Thyroid gland (tissue), 4 donors: ENCODE results near the gene AK8.

Experiments
- CTCF ChIP-seq, 6 experiments: fragments of 200-600 bp in 3 of 6; fragments of 450-650 bp in 3 of 6; sonication (generic) in 3 of 6; IDR thresholded peaks; one replicate each; pipeline ENCODE4 v1.5.1; 2016 to 2019; ENCODE audit warnings: antibody characterized with exemption in 6 of 6, mild to moderate bottlenecking in 2 of 6, inconsistent platforms in 1 of 6, moderate library complexity in 1 of 6
- POLR2A ChIP-seq, 2 donors: fragments of 450-650 bp; IDR thresholded peaks; one replicate each; pipeline ENCODE4 v1.6.1; 2017; ENCODE audit warnings: antibody characterized with exemption in 2 of 2, mild to moderate bottlenecking in 2 of 2, moderate library complexity in 1 of 2

GRCh38 chr9:132733260-132733815 lies 144.7 kb downstream of the AK8 start:
- TF ChIP-seq POLR2A (IDR thresholded peaks at IDR 0.05) (no peak), CTCF (IDR thresholded peaks at IDR 0.05) (no peak)
